K562 (cell line): ENCODE measurements around the gene EIF5B. TPM values are rescaled to one million over a fixed set of nuclear protein-coding genes. Genes with fewer than 3 reads are reported as not detected.

Experiments
- CEBPB ChIP-seq: fragments of 450-650 bp; IDR thresholded peaks from 2 replicates; pipeline ENCODE4 v1.6.1; 2016; ENCODE audit warnings: missing genetic modification characterization, missing compliant biosample characterization
- CREB3 ChIP-seq: fragments of 450-650 bp; conservative IDR thresholded peaks from 2 replicates; pipeline ENCODE4 v1.6.1; 2016; ENCODE audit warnings: missing genetic modification characterization, low read depth, mild to moderate bottlenecking, missing compliant biosample characterization, moderate library complexity
- FOXA1 ChIP-seq: fragments of 450-650 bp; IDR thresholded peaks from 2 replicates; pipeline ENCODE4 v1.6.1; 2016; ENCODE audit warnings: mild to moderate bottlenecking, borderline replicate concordance
- HNRNPK ChIP-seq: fragments of 200-400 bp; formaldehyde crosslinking; IDR thresholded peaks from one replicate; pipeline ENCODE4 v1.6.1; 2018; ENCODE audit warnings: mild to moderate bottlenecking, low read depth, low read length; ENCODE audit not compliant: poor library complexity, severe bottlenecking
- IRF1 ChIP-seq: sonication (generic); formaldehyde crosslinking; IDR thresholded peaks from 2 replicates; pipeline ENCODE4 v1.8.0; 2022; ENCODE audit warnings: missing genetic modification reagents, mild to moderate bottlenecking, borderline replicate concordance
- JUN ChIP-seq, 2 experiments: sonication (generic) in 1 of 2; formaldehyde crosslinking in 1 of 2; IDR thresholded peaks; 2 replicates each; pipeline versions ENCODE4 v1.6.1 to v1.8.0; 2012 to 2022; ENCODE audit warnings: borderline replicate concordance in 2 of 2, mild to moderate bottlenecking in 2 of 2, improper control_type of control experiment in 1 of 2, low read depth in 1 of 2, low read length in 1 of 2, missing genetic modification reagents in 1 of 2
- MLLT1 ChIP-seq, 2 experiments: fragments of 450-650 bp; IDR thresholded peaks; 2 replicates each; pipeline ENCODE4 v1.6.1; 2016
- NELFE ChIP-seq: IDR thresholded peaks from 2 replicates; pipeline ENCODE4 v1.6.1; 2011; ENCODE audit warnings: mild to moderate bottlenecking; ENCODE audit not compliant: insufficient read depth, insufficient read length
- NFE2L1 ChIP-seq: fragments of 450-650 bp; IDR thresholded peaks from 2 replicates; pipeline ENCODE4 v1.6.1; 2016; ENCODE audit warnings: missing genetic modification characterization, low read depth, mild to moderate bottlenecking, missing compliant biosample characterization, moderate library complexity, borderline replicate concordance
- NR3C1 ChIP-seq: sonication (generic); formaldehyde crosslinking; IDR thresholded peaks from 2 replicates; pipeline ENCODE4 v1.8.1; 2022; ENCODE audit warnings: missing genetic modification reagents
- SOX6 ChIP-seq: fragments of 450-650 bp; IDR thresholded peaks from 2 replicates; pipeline ENCODE4 v1.6.1; 2014; ENCODE audit warnings: mild to moderate bottlenecking
- TEAD2 ChIP-seq: fragments of 450-650 bp; IDR thresholded peaks from 2 replicates; pipeline ENCODE4 v1.6.1; 2016; ENCODE audit warnings: missing genetic modification characterization, control low read depth, missing compliant biosample characterization
- THRAP3 ChIP-seq: fragments of 450-650 bp; IDR thresholded peaks from 2 replicates; pipeline ENCODE4 v1.6.1; 2016; ENCODE audit warnings: mild to moderate bottlenecking, inconsistent platforms, borderline replicate concordance
- USF2 ChIP-seq: sonication (generic); formaldehyde crosslinking; IDR thresholded peaks from 2 replicates; pipeline ENCODE4 v1.5.0; 2020; ENCODE audit warnings: missing genetic modification reagents
- ZFX ChIP-seq: sonication (generic); formaldehyde crosslinking; IDR thresholded peaks from 2 replicates; pipeline ENCODE4 v1.8.0; 2022; ENCODE audit warnings: mild to moderate bottlenecking, missing genetic modification reagents, moderate library complexity
- ZNF239 ChIP-seq: fragments of 250-450 bp; sonication (Bioruptor Pico); IDR thresholded peaks from 2 replicates; pipeline ENCODE4 v1.4.0; 2020; ENCODE audit warnings: mild to moderate bottlenecking
- ZNF316 ChIP-seq: fragments of 450-650 bp; IDR thresholded peaks from 2 replicates; pipeline ENCODE4 v1.6.1; 2016
- ZNF592 ChIP-seq: fragments of 450-650 bp; IDR thresholded peaks from 2 replicates; pipeline ENCODE4 v1.6.1; 2017; ENCODE audit warnings: antibody characterized with exemption, mild to moderate bottlenecking
- polyA plus RNA-seq, 8 experiments: library from polyadenylated mRNA; depleted of rRNA in 4 of 8; stranded (reverse) in 5 of 8; unstranded in 3 of 8; fragments of >200 nt; fragmentation: Nextera tagmentation in 2 of 8; fragmentation: Illumina TruSeq in 1 of 8; extraction: Ambion mirVana in 2 of 8; extraction: Trizol in 1 of 8; gene quantifications; 2 replicates each; pipeline versions ENCODE4 v1.2.1 to v1.2.3, GENCODE V29; 2011 to 2014; ENCODE audit warnings: inconsistent platforms in 1 of 8, missing spikeins in 1 of 8
- total RNA-seq, 7 experiments: library from RNA; depleted of rRNA in 6 of 7; stranded (reverse); fragments of >200 nt in 6 of 7; fragmentation: Illumina TruSeq in 2 of 7; extraction: Trizol in 2 of 7; gene quantifications; 2 replicates each; pipeline versions ENCODE4 v1.2.1 to v1.2.3, GENCODE V29; 2011 to 2021; ENCODE audit warnings: low replicate concordance in 1 of 7

The EIF5B gene
- total and polyA plus RNA-seq, 9 of the 15 experiments (the other 6 are each of a cell fraction or from before 2014, with no cell fraction given): 26.5 to 143 (median 47.7) TPM

- TF ChIP-seq IRF1 (CRISPR knock-in tag): no peak
- TF ChIP-seq TEAD2 (tag): no peak
- no peak for TF ChIP-seq HNRNPK
- TF ChIP-seq FOXA1: no peak
- TF ChIP-seq CEBPB (tag): no peak
- TF ChIP-seq ZNF316: no peak
- peak; percentile 83 for TF ChIP-seq ZFX (CRISPR knock-in tag)
- TF ChIP-seq NFE2L1: no peak
- no peak; a peak in 1 of 4 replicates for TF ChIP-seq MLLT1 (IDR thresholded peaks at IDR 0.05)
- TF ChIP-seq THRAP3: no peak
- no peak for TF ChIP-seq ZNF239 (CRISPR knock-in tag)
- no peak for TF ChIP-seq USF2 (CRISPR knock-in tag)
- TF ChIP-seq JUN (IDR thresholded peaks at IDR 0.05; ENCODE audit: borderline replicate concordance, low read depth, low read length): peak; percentile 66; the same call in 1 of the 2 replicates
- no peak for TF ChIP-seq JUN (CRISPR knock-in tag; IDR thresholded peaks at IDR 0.05; ENCODE audit: borderline replicate concordance)
- 0 out of 2 replicates have a peak, but pooled peaks have one; percentile 26 for TF ChIP-seq CREB3 (tag)
- TF ChIP-seq NELFE: no peak
- TF ChIP-seq ZNF592: no peak
- TF ChIP-seq NR3C1: no peak
- TF ChIP-seq SOX6: peak; percentile 32; the same call in 1 of the 2 replicates
Observed at GRCh38 chr2:99337113-99338028, at the start of gene EIF5B (continued).
